DMS153 (cell line): Measurements from ENCODE around the gene CDK14.

Source experiments
- DNase-seq: peaks from one replicate; lab custom pipeline; 2025; lab: John Stamatoyannopoulos, UW

CDK14 gene

DNA sequence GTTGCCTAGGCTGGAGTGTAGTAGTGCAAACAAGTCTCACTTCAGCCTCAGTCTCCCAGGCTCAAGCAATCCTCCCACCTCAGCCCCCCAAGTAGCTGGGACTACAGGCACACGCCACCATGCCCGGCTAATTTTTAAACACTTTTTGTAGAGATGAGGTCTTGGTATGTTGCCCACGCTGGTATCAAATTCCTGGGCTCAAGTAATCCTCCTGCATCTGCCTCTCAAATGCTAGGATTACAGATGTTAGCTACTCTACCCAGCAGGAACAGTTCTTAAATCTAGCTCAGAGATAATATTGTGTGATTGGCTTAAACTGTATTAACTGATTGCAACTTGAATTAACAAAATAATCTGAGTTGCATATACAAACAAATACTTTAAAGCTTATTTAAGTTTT is 82.9 kb downstream of the CDK14 start:
- no peak for DNase-seq

DNA sequence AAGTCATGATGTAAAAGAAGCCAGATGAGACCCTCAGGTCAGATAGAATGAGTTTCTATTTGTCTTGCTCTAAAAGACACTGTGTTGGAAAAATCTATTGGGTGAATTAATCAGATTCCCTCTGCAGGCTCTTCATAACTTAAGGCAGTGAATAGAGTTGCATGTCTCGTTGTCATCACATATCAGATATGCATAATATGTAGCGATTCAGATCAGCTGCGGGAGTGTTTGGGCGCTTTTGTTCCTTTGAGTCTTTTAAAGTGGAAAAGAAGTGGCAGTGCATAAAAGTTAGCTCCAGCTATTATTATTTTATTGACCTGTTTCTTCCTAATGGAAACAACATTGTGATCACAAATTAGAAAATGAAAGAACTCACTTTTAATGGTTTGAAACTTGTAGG is 84.4 kb downstream of the CDK14 start:
- no peak for DNase-seq

DNA sequence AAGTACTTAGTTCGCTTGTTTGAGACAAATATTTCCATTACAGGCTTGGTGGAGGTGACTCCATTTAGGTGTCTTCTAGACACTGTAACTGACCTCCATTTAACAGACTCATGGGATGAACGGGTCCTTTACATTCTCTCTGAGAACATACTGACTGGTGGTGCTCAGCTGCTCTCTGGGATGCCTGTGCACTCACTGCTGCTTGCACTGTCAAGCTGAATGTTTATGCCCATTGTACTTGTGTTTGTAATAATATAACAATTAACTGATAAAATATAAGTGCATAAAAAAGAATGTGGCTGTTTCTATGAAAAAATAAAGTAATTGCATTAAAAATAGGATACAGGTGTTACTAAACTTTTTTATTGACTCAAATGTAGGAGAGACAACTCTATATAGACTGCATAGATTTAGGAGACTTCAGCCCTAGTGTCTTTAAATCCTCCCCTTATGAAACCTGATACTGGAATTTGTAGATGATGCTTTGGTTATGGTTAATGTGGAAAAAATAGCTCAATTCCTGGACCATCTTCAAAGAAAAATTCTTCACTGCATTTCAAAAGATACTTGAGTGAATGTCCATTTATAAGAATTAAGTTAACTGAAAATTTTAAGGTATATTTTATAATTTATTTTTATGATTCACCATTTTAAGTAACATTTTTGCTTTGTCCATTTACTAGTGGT is 85.4 kb downstream of the CDK14 start:
- DNase-seq: no peak

DNA sequence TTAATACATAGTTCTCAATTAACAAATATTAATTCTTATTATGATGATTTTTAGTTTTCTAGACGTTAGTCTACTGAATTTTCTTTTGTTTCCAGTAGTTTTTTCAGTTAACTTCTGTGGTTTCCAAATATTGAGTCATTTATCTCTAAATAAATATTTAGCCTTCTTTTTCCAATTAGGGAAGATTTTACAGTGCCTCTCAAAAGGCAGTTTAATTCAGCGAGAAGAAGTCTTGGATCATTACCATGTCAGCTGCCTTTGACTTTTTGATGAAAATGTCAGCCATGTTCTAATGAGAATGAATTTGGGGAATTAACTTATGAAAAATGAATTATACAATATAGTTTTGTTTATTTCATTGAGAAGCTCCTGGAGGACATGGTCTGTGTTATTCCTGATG is 90.0 kb downstream of the CDK14 start:
- no peak for DNase-seq

DNA sequence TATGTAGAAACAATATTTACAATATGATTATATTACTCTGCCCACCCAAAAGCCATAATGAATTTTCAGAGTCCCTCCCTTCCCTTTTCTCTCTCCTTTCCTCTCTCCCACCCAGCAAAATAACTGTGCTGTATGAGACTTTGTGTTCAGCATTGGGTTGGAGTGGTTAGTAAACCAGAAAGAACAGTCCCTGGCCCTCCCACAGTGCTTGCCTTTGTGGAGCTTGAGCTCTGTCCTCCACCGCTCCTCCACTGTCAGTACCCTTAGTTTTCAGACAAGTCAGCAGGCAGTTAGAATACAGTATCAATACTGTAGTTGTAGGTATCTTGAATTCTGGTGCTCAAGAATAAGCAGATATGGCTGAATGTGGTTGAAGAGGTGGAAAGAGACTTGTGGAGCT is 92.7 kb downstream of the CDK14 start:
- no peak for DNase-seq

DNA sequence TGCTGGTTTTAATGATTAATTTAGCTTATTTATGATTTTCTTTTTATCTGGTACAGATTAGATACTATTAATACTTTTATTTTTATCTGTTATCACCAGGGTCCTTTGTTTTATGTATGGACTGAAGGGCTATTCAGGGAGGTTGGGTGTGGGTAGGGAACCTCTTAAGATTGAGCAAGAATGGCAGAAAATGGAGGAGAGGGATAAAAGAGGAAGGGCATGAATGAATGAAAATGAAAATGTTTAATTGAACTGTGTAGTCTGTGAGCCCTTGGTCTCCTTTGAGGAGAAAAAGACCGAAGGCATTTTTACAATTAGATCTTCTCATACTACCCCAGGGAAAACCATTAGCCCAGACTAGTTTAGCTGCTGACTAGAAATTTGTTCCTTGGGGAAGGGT is 93.1 kb downstream of the CDK14 start:
- no peak for DNase-seq

DNA sequence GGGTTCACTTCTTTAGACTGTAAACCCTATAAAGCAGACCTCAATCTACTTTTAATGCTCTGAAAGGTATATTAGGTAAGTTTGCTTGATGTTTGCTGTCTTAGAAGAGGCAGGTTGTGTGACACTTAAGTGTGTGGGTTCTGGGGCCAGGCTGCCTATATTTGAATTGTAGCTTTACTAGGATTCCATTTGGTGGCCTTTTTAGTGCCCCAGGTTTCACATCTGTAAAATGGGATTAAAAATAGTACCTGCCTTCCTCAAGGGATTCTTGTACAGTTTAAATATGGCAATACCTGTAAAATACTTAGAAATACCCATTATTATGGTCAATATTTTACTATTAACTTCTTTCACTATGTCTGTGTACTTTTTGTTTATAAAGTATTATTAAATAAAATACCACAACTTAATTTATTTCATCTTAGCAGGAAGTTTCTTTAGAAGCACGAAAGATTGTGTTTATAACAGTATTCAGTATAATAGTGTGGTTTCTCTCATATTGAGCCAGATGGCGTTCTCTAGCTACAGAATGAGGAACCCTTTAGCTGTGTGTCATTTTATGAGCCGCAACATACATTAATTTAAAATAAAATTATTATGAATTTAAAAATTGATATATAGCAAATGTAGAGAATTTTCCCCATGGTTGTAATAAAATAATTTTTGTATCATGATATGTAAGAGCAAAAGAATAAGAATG is 94.2 kb downstream of the CDK14 start:
- no peak for DNase-seq

DNA sequence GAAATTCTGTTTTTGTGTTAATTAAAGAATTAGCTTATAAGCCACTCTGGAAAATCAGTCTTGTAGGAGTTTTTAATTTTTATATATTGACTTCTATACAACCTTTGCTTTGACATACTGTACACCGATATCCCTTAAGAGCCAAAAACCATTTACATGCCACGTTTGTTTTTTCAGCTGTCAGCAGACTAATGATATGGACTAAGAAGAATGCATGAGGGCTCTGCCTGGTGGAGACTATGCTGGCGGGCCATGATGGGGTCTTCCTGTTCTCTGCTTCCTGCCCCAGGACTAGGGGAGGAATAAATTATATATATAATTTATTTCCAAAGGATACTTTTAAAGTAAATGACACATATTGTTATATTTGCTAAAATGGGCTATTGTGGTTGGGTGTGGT is 96.3 kb downstream of the CDK14 start:
- DNase-seq: no peak

DNA sequence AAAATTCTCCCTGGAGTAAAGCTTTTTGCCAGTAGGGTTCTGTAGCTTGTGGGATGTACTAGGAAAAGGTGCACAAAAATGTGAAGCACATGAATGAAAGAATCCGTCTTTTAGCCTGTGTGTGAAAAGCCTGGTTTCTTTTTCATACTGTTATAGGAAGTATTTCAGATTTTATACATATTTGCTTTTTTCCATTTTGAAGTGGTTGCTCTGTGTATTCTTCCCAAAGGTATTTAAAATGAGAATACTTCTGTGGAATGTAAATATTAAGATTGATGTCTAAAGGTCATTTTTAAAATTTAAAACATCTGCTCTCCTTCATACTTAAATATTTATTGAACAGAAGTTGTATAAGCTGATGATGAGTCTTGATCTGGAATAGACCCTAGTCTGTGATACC is 96.8 kb downstream of the CDK14 start:
- DNase-seq: no peak

DNA sequence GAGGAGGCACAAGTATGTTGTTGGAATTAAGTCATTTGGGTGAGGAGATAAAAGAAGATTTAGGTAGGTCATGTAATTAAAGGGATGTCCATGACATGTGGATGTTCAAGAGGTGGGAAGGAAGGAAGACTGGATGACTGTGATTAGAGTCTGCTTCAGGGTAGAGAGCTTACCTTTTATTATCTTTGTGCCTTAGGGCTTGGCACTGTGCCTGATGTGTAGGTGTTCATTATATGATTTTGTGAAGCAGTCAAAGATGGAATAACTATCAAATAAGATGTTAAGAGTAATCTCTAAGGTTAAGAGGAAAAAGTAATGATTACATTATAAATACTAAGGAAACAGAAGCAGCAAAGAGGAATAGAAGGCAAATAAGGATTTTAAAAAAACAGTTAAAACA is 97.8 kb downstream of the CDK14 start:
- DNase-seq: no peak

DNA sequence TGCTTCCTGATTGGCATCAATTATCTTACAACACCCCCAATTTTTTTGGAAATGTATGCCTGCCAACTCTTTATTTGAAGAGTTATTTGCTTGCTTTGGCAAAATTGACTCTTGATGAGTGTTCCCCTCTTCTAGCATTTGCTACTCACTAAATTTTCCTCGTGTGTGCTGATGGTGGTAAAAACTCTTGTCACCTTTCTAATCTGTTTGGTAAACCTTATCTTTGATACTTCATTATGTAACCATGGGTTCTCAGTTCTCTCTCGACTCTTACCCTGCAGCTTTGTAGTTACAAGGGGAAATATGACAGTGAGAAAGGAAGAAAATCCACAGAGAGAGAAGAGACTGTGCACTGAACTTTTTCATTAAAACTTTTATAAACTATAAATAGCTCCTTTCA is 102.5 kb downstream of the CDK14 start:
- DNase-seq: no peak

DNA sequence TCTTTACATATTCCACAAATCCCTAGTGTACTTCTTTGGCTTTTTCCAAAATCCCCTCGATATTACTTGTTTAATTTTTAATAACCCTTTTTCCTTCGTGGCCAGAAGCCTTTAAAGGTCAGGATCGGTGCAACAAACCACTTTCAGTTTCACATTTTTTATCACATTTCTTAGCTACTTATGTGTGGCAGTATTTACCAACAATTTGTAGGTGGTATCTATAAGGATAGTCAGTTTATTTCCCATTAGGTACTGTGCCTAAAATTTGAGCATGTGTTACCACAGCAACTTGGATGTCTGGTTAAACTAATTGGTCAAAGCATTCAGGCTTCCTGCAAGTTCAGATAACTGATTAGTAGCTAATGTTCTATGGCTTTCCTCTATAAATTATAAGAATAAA is 104.9 kb downstream of the CDK14 start:
- no peak for DNase-seq

DNA sequence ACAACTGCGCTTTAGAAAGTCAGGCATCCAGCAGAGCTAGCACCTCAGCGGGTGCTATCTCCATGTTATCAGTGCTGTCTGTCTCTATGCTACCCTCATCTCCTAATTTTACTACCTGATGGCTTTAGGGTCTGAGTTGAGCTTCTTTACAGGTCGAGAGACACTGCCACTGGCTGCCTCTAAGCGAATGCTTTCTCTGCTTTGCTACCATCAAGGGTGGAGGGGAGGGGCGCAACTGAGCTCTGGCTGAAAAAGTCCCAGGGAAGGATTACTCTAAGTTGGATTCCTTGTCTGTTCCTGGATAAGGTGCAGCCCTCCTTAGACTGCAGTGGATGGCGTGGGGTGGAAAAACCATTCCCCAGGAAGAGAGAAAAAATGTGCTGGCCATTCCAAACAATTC is 105.7 kb downstream of the CDK14 start:
- DNase-seq: no peak

DNA sequence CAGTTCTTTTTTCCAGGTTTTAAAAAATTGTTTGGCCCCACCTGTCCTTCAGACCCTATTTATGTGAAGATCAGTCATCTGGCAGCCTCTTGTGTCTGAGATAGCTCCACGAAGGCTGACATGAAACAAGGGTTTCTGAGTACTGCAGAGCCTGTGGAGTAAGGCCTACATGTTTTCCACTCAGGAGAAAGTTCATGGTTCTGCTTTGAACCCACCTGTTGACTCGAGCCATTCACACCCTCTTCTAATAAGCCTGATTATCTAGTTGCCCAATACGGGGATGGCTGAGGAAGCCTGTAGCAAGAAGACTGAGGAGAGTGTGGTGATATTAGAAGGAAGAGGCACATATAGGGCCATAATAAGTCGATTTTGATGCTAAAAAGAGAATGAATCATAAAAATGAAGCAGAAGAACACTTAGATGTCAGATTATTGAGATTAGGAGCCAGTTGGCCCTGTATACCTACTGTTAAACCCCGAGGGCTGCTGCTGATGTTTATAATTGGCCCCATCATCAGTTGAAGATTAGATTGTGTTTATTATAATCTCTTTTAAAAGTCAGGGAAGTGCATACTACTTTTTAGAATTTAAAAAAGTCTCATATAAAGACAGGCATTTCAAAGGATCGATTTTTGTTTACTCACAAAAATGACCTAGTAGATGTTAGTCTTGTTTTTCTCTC is 109.4 kb downstream of the CDK14 start:
- DNase-seq: no peak

DNA sequence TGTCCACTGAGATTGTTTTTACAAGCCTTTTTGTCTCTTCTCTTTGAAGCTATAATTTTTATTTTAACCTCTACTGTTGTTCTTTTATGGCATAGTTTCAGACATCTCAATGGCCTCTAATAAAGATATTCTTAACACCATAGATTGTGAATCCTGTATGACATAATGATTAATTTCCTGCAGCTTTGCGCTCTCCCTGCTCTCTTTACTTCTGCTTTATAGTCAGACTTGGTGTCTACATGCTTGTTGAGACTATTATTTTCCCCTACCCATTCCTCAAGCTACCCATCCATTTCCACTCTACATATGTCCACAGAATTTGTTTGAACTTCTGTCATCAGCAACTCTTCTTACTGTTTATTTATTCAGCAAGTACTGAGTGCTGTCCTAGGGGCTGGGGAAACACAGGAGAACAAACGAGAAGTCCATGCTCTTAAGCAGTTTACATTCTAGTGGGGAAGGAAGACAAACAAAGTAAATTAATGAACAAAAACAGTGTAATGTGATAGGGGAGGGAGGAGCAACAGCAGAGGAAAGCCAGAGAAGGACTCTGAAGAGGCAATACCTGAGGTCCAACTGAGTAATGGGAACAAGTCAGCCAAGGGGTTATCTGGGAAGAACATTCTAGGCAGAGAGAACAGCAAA is 110.1 kb downstream of the CDK14 start:
- peak; percentile 91 for DNase-seq

DNA sequence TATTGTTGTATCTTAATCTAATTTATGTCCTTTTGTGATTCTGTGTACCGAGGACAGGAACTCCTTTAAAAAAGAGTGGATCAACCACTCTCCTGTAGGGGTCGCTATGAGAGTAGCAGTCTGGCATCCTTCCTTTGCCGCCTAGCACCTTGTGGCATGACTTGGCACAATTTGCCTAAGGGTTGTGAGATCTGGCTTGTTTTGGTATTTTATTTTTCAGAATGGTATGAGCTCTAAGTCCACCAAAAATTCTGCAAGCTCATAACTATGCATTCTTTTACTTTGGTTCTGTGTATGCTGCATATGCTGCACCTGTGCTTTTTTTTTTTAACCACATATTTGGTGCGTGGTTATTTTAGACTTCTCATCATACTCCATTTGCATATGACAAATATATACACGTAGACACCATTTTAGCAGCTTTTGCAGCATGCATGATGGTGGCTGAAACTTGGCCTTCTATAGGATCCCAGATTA is 112.8 kb downstream of the CDK14 start:
- DNase-seq: no peak

DNA sequence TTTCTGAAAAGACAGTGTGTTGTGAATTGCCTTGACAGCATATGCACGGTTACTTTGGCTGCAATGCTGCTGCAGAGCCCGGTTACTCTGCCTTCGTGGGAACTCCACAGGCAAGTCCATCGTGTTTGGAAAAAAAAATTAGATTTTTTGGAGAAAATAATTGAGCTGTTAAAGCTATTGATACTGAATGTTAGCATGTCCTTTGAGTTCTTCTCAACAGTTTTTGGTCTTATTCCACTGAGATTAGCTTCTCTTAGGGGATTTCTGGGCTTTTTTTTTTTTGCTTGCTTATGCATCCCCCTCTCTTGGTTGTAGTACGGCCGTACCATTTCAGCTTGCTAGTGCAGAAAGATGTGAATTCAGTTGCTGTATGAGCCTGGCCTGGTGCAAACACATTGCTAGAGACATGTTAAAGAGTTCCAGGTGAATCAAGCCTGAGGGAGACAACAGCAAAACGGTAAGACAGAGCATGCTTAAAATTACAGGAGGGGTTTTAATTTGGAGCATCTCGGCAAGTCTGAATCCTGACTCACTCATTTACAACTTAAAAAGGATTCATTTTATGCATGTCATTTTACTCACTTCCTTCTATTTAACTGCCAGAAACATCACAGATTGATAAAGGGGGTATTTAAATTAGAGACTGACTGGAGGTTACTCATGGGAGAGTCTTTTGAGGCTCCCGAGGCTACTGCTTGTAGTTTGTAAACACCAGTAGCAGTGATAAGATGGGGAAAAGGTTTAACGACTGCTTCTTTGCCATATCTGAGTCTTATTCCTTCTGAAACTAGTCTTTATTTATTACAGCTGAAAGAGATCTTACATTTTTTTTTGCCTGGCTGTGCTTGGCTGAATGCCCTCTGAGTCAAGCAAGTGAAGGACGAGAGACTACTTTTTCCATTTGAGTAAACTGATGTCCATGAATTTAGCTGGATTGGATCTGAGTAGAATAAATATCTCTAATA is 113.7 kb downstream of the CDK14 start:
- no peak for DNase-seq

DNA sequence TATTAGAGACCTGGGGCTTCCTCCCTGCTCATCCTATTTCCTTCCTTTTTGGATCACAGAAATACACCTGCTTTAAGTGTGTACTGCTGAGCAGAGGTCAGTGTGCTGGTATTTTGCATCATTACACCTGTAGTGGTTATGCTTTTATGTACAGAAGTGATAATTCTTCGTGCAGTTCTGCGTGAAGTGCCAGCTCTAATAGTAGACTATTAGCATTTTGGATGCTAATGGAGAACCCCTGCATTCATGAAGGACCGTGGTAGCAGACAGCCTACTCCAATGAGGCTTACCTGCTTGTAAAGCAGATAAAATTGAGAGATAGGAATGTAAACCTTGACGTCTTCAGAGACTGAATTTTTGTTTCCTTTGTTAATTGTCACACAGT is 114.3 kb downstream of the CDK14 start:
- DNase-seq: no peak

DNA sequence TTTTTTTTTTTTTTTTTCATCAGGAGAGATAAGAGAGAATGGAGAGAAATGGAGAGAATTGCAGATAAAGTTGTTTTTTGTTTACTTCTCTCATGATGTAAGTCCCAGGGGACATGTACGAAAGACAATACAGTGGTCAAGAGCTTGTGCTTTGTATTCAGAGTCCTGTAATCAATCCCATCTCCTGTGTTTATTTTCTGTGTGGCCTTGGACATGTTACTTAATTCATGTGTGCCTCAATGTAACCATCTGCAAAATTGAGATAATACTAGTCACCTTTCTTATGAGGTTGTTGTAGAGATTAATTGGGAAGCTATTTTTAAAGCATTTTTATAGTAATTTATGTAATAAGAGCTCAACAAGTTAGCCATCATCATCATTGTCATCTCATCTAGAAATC is 117.5 kb downstream of the CDK14 start:
- no peak for DNase-seq

DNA sequence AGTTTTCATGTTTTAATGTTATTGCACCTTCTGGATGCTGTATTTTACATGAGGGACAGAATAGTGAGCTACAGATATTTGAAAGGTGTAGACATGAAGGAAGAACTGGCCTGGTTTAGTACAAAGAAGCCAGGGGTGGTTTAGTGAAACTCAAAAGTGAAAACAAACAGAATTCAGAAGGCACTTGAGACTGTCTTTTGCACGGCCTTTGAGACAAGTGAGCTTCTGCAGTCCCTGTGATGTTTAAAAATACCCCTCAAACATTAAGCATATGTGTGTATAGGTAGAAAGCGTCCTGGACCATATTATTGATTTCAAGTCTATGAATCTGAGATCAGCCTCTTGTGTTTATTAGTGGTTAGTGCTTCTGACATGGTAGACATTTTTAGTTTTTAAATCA is 118.9 kb downstream of the CDK14 start:
- DNase-seq: no peak

DNA sequence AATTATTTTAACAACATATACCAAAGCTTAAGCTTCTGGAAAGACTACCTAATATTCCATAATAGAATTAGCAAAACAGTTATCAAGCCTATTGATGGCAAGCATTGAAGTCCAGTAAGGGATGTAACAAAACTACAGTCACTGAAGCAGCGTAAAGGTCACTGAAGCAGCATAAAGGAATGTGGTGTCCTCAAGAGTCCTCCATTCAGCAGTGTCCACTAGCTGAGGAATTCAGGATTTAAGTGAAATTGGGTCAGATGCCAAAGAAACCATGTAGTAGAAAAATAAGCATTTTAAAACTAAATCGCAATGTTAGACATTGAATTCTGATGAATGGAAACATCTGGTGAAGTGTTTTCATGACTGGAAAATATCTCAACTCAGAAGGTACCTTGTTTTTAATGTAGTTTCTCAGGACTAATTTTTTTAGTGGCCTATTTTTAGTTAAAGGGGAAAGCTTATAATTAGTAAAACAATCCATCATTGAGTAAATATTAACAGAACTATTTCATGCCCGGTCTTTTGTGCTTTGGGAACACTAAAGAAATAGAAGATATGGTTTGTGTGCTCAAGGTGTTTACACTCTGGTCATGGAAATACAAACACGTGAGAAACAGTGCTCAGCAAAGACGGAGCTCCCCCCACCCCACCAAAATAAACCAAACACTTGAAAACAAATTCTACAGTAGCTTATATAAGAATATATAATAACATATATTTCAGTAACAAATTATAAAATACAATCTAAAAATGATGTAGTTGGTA is 121.4 kb downstream of the CDK14 start:
- no peak for DNase-seq
